ENCODE measurements around the gene PTPRU. TPM values are rescaled to one million over a fixed set of nuclear protein-coding genes. Genes with fewer than 3 reads are reported as not detected.

The PTPRU gene
- total RNA-seq, 6 donors from 2014 or later: 44.5 to 87.2 (median 70.1) TPM

- 84 to 91% methylated on average over 4 of the region's 4 CpGs for WGBS, 2 donors
- no peak overlapping the region for H3K27ac ChIP-seq
- TF ChIP-seq POLR2A (IDR thresholded peaks at IDR 0.05) (no peak), CTCF (IDR thresholded peaks at IDR 0.05) (no peak), EP300 (IDR thresholded peaks at IDR 0.05) (no peak), POLR2AphosphoS5 (IDR thresholded peaks at IDR 0.05) (no peak)
- no peak overlapping the region for H3K4me3 ChIP-seq
- H3K9me3 ChIP-seq: no peaks in the 10 kb centered on the region
- peaks cover 6 to 14% (median 9%) of the 10 kb centered on the region in 4 donors for H3K4me1 ChIP-seq
- ATAC-seq (ENCODE audit: low FRiP score in 2 of 2) (no peak), DNase-seq (no peak)
- H3K36me3 ChIP-seq: peaks cover 0 to 12% (median 3%) of the 10 kb centered on the region in 4 donors
- no peaks in the 10 kb centered on the region for H3K27me3 ChIP-seq
Observed at GRCh38 chr1:29225361-29225760, 11.0 kb upstream of the PTPRU start.

- peaks cover 7 to 18% (median 12%) of the 10 kb centered on the region in 4 donors for H3K4me1 ChIP-seq
- H3K27me3 ChIP-seq: no peaks in the 10 kb centered on the region
- TF ChIP-seq POLR2AphosphoS5 (IDR thresholded peaks at IDR 0.05): no peak
- no peak for TF ChIP-seq POLR2A (IDR thresholded peaks at IDR 0.05)
- no peak for TF ChIP-seq CTCF (IDR thresholded peaks at IDR 0.05)
- TF ChIP-seq EP300 (IDR thresholded peaks at IDR 0.05): no peak
- peaks cover 0 to 6% (median 0%) of the 10 kb centered on the region in 4 donors for H3K36me3 ChIP-seq
- ATAC-seq (ENCODE audit: low FRiP score in 2 of 2) (no peak), DNase-seq (no peak)
- 93 to 96% methylated on average over 5 of the region's 5 CpGs for WGBS, 2 donors
- no peak overlapping the region for H3K27ac ChIP-seq
- H3K4me3 ChIP-seq: no peak overlapping the region
- no peaks in the 10 kb centered on the region for H3K9me3 ChIP-seq
Observed at GRCh38 chr1:29227511-29227910, 8.8 kb upstream of the PTPRU start.

- H3K27me3 ChIP-seq: no peaks in the 10 kb centered on the region
- H3K27ac ChIP-seq: peak overlapping the region in 3 of 4 donors; percentile 67 to 71 (median 68)
- H3K36me3 ChIP-seq: no peaks in the 10 kb centered on the region
- no peak for TF ChIP-seq POLR2A (IDR thresholded peaks at IDR 0.05)
- no peak for TF ChIP-seq CTCF (IDR thresholded peaks at IDR 0.05)
- TF ChIP-seq POLR2AphosphoS5 (IDR thresholded peaks at IDR 0.05): no peak
- TF ChIP-seq EP300 (IDR thresholded peaks at IDR 0.05): no peak
- DNase-seq (no peak), ATAC-seq (ENCODE audit: low FRiP score in 2 of 2) (no peak)
- peaks cover 7 to 18% (median 12%) of the 10 kb centered on the region in 4 donors for H3K4me1 ChIP-seq
- no peaks in the 10 kb centered on the region for H3K9me3 ChIP-seq
- WGBS, 2 donors: 17 to 22% methylated on average over 4 of the region's 4 CpGs
- H3K4me3 ChIP-seq: peak overlapping the region; percentile 58 to 85 (median 72)
Observed at GRCh38 chr1:29230204-29230552, 6.1 kb upstream of the PTPRU start.

GRCh38 chr1:29230553-29231378 lies 5.6 kb upstream of the PTPRU start, which contains the start of gene MECR:
TSS of gene MECR (minus strand) at chr1:29230934. CDS start at chr1:29230906, 28 bp downstream.
- peak; percentile 92 to 100 for DNase-seq
- peak; percentile 96 to 98 for ATAC-seq (ENCODE audit: low FRiP score in 2 of 2)
- H3K27ac ChIP-seq: peak within 1 kb of the TSS; percentile 67 to 73 (median 70)
- peak within 1 kb of the TSS; percentile 58 to 85 (median 72) for H3K4me3 ChIP-seq
- no peaks in the 10 kb centered on the region for H3K27me3 ChIP-seq
- no peaks in the 10 kb centered on the region for H3K36me3 ChIP-seq
- H3K9me3 ChIP-seq: no peaks in the 10 kb centered on the region
- WGBS, 2 donors: 3 to 4% methylated on average over 40 to 41 of the region's 52 CpGs
- H3K4me1 ChIP-seq: peaks cover 7 to 18% (median 13%) of the 10 kb centered on the region in 4 donors
- TF ChIP-seq POLR2A (IDR thresholded peaks at IDR 0.05): peak; percentile 25 to 68 (median 48)
- TF ChIP-seq EP300 (IDR thresholded peaks at IDR 0.05): no peak
- TF ChIP-seq CTCF (IDR thresholded peaks at IDR 0.05): peak in 3 of 6 experiments; percentile 19 to 45 (median 20)
- peak; percentile 77 to 86 for TF ChIP-seq POLR2AphosphoS5 (IDR thresholded peaks at IDR 0.05)

Data from upper lobe of left lung (tissue), 6 donors.